Progenitor cell of endocrine pancreas (in vitro differentiated cells): ENCODE measurements around the gene GNAI2. TPM values are rescaled to one million over a fixed set of nuclear protein-coding genes. Genes with fewer than 3 reads are reported as not detected.

Experiments
- DNase-seq: peaks from one replicate; pipeline ENCODE4 v3.0.0; 2021; ENCODE audit warnings: low spot score; ENCODE audit not compliant: unreplicated experiment
- H3K27ac Mint-ChIP-seq: 2 replicates; pipeline ENCODE4 v1.8.0; 2021; ENCODE audit warnings: mild to moderate bottlenecking, moderate library complexity, mixed read lengths
- H3K27me3 Mint-ChIP-seq: 2 replicates; pipeline ENCODE4 v1.8.0; 2021; ENCODE audit warnings: mixed read lengths
- H3K36me3 Mint-ChIP-seq: 2 replicates; pipeline ENCODE4 v1.8.0; 2022; ENCODE audit warnings: mixed read lengths; ENCODE audit not compliant: insufficient read depth
- H3K4me1 Mint-ChIP-seq: 2 replicates; pipeline ENCODE4 v1.8.0; 2021; ENCODE audit warnings: low read depth, mixed read lengths
- H3K4me3 Mint-ChIP-seq: 2 replicates; pipeline ENCODE4 v1.8.0; 2021; ENCODE audit warnings: low read depth, mild to moderate bottlenecking, moderate library complexity, mixed read lengths
- H3K9me3 Mint-ChIP-seq: 2 replicates; pipeline ENCODE4 v1.8.0; 2021; ENCODE audit warnings: low read depth, mixed read lengths
- microRNA-seq: library from miRNA; unstranded; fragments of <30 nt; microRNA quantifications from one replicate; pipeline ENCODE4 v1.1.0, GENCODE V29; 2020; ENCODE audit warnings: borderline number of aligned reads; ENCODE audit not compliant: unreplicated experiment
- total RNA-seq: library from RNA; stranded (reverse); gene quantifications from 2 replicates; pipeline ENCODE4 v1.2.1, GENCODE V29; 2021
- TF ChIP-seq, protein P1 (sequence below): fragments of 200-600 bp; sonication (generic); IDR thresholded peaks from one replicate; pipeline ENCODE4 v1.5.0; 2021; ENCODE audit warnings: antibody characterized with exemption, mild to moderate bottlenecking; ENCODE audit not compliant: unreplicated experiment

Gene GNAI2
- total RNA-seq, 1 donor from 2014 or later = 171 TPM

DNA sequence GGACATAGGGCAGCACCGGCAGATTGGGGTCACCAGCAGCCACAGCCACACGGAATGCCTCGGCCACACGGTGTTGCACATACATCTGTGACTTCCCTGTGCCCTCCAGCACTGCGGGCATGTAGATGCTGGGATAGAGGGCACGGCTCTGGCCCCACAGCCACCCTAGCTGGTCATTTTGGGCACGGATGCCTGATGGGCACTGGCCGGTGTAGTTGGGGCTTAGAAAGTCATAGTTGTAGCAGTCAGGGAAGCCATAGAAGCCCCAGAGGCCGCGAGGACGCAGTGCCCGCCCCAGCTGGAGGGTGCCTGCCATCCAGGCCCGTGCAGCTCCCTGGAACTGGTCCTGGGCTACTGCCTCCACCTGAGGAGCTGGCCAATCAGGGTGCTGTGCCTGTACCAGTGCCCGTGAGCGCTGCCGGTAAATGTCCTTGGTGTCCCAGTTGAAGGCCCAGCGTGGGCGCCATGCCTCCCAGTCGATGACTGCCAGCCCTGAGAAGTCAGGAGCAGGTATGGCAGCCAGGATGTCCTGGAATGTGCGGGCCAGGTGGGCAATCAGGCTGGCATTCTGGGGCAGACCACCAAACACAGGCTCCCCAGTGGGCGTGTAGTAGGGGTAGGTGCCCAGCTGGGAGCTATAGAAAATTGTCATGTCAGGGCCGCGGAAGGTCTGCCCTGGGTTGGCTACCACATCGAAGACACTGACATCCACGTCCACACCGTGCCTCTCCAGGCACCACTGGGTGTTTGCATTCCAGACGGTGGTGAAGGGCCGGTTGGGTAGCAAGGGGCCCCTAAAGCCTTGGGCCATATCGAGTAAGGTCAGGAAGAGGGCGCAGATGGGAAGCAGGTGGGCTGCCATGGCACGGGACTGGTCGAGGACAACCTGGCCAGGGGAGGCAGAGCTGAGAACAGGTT lies 66.3 kb downstream of the GNAI2 start:
- H3K4me1 Mint-ChIP-seq = peaks cover 17% of the 10 kb centered on the region
- TF ChIP-seq, protein P1, sequence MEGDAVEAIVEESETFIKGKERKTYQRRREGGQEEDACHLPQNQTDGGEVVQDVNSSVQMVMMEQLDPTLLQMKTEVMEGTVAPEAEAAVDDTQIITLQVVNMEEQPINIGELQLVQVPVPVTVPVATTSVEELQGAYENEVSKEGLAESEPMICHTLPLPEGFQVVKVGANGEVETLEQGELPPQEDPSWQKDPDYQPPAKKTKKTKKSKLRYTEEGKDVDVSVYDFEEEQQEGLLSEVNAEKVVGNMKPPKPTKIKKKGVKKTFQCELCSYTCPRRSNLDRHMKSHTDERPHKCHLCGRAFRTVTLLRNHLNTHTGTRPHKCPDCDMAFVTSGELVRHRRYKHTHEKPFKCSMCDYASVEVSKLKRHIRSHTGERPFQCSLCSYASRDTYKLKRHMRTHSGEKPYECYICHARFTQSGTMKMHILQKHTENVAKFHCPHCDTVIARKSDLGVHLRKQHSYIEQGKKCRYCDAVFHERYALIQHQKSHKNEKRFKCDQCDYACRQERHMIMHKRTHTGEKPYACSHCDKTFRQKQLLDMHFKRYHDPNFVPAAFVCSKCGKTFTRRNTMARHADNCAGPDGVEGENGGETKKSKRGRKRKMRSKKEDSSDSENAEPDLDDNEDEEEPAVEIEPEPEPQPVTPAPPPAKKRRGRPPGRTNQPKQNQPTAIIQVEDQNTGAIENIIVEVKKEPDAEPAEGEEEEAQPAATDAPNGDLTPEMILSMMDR = no peak
- H3K27ac Mint-ChIP-seq = peak overlapping the region; percentile 46
- no peaks in the 10 kb centered on the region for H3K9me3 Mint-ChIP-seq
- H3K4me3 Mint-ChIP-seq = no peak overlapping the region
- no peak for DNase-seq
- H3K36me3 Mint-ChIP-seq = no peaks in the 10 kb centered on the region
- no peaks in the 10 kb centered on the region for H3K27me3 Mint-ChIP-seq

DNA sequence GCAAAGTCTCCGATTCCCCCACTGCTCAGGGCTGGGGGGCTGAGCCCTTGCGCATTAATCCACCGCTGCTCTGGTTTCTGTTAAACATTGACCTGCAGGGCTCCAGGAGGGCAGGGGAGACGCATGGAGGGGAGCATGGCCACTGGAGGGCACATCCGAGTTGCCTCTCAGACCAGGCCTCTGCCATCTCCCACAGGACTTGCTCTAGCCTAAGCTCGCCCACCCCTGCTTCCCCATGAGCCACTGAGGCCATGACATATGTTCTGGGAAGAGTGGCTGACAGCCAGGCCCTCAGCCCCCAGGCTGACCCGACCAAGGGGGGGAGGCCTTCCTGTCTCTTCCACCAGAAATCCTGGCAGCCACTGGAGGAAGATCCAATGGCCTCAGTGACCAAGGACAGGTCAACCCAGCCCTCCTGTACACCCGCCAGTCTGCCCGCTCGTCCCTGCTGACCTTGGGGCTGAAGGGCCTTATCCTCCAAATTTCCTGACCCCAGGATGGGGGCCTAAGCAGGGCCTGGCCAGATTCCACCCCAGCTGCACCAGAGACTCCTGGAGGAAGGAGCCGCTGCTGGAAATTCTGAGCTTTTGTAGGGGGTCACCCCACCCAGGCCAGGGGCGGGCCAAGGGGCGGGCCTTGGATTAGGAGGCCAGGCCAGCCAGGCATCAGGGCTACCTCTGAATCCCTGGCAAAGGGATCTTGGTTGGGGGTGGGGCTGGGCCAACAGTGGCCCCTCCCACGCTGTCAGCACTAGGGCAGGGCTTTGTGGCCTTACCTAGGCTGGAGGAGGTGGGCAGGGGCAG lies 67.2 kb downstream of the GNAI2 start, which contains the start of gene HYAL1:
TSS of gene HYAL1 (minus strand) at position 562 of the 803 bp plus-strand sequence. CDS start 618 bp downstream, outside the sequence.
- Mint-ChIP-seq H3K4me1 (peaks cover 17% of the 10 kb centered on the region), H3K36me3 (no peaks in the 10 kb centered on the region), H3K27me3 (no peaks in the 10 kb centered on the region), H3K27ac (peak within 1 kb of the TSS; percentile 83), H3K4me3 (no peak within 1 kb of the TSS), H3K9me3 (no peaks in the 10 kb centered on the region)
- TF ChIP-seq, protein P1 = peak; percentile 23
- no peak for DNase-seq

DNA sequence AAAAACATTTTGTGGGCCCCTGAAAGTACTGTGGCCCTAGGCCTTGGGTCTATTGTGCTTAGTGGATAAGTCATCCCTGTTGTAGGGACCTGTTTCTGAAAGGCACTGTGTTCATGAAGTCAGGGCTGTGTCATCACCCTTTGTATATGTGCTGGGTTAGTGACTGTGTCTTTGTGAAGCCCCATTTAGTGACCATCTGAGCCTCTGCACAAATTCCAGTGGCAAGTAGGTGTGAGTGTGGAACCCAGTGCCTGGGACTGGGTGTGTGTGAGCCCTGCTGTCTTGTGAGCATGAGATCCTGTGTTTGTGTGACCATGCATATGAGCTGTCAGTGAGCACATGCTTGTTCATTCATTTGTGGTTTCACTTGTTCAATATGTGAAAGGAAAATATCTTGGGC lies 68.6 kb downstream of the GNAI2 start:
- Mint-ChIP-seq H3K27me3 (no peaks in the 10 kb centered on the region), H3K9me3 (no peaks in the 10 kb centered on the region), H3K4me1 (peaks cover 14% of the 10 kb centered on the region), H3K27ac (peak overlapping the region; percentile 49), H3K36me3 (peaks cover 11% of the 10 kb centered on the region), H3K4me3 (no peak overlapping the region)
- DNase-seq = no peak
- TF ChIP-seq, protein P1 = no peak

Small RNA genes lying within 50 kb of the gene (microRNA-seq; reads per million reads assigned to microRNA genes)
- gene MIR5787 = not detected

Other genes with a start within 250 kb of the GNAI2 start
- 317 and 322 TPM in 2 replicates for gene RBM5, start 147.3 kb upstream of the GNAI2 start, total RNA-seq
- 23.6 and 26.5 TPM in 2 replicates for gene SEMA3F, start 80.9 kb upstream of the GNAI2 start, total RNA-seq
- 0.12 and 0.91 TPM in 2 replicates for gene GNAT1, start 44.6 kb upstream of the GNAI2 start, total RNA-seq
- 43.5 and 44.7 TPM in 2 replicates for gene SLC38A3, start 30.9 kb upstream of the GNAI2 start, total RNA-seq
- 24.6 and 27.6 TPM in 2 replicates for gene SEMA3B, start 32.9 kb downstream of the GNAI2 start, total RNA-seq
- gene LSMEM2, start 42.9 kb downstream of the GNAI2 start, total RNA-seq = not detected in 2 replicates
- 49.0 and 58.7 TPM in 2 replicates for gene IFRD2, start 56.2 kb downstream of the GNAI2 start, total RNA-seq
- gene HYAL3, start 63.2 kb downstream of the GNAI2 start, total RNA-seq = 3.2 and 3.6 TPM in 2 replicates
- gene NAA80, start 63.2 kb downstream of the GNAI2 start, total RNA-seq = 7.5 and 9.4 TPM in 2 replicates
- gene HYAL1, start 67.4 kb downstream of the GNAI2 start, total RNA-seq = 3.1 and 4.1 TPM in 2 replicates
- 74.3 and 77.9 TPM in 2 replicates for gene HYAL2, start 86.5 kb downstream of the GNAI2 start, total RNA-seq
- gene TUSC2, start 92.0 kb downstream of the GNAI2 start, total RNA-seq = 33.1 and 34.9 TPM in 2 replicates
- gene RASSF1, start 104.6 kb downstream of the GNAI2 start, total RNA-seq = 11.7 and 13.9 TPM in 2 replicates
- 0.86 and 2.2 TPM in 2 replicates for gene ZMYND10, start 109.5 kb downstream of the GNAI2 start, total RNA-seq
- gene NPRL2, start 114.6 kb downstream of the GNAI2 start, total RNA-seq = 25.7 and 31.6 TPM in 2 replicates
- gene CYB561D2, start 114.7 kb downstream of the GNAI2 start, total RNA-seq = 18.7 and 19.2 TPM in 2 replicates
- 32.7 and 33.0 TPM in 2 replicates for gene TMEM115, start 123.3 kb downstream of the GNAI2 start, total RNA-seq